Hypothalamus (tissue), 51 donors: ENCODE results near the gene PYGO1.
"Not testable (repeated sequence)": the region's sequence is repeated elsewhere in the genome, so short reads cannot be mapped to it uniquely, and the experiment has no call there.

Source experiments
- DNase-seq, 51 donors: peaks; one replicate each; lab custom pipeline; 2025; lab: John Stamatoyannopoulos, UW

The PYGO1 gene

DNA sequence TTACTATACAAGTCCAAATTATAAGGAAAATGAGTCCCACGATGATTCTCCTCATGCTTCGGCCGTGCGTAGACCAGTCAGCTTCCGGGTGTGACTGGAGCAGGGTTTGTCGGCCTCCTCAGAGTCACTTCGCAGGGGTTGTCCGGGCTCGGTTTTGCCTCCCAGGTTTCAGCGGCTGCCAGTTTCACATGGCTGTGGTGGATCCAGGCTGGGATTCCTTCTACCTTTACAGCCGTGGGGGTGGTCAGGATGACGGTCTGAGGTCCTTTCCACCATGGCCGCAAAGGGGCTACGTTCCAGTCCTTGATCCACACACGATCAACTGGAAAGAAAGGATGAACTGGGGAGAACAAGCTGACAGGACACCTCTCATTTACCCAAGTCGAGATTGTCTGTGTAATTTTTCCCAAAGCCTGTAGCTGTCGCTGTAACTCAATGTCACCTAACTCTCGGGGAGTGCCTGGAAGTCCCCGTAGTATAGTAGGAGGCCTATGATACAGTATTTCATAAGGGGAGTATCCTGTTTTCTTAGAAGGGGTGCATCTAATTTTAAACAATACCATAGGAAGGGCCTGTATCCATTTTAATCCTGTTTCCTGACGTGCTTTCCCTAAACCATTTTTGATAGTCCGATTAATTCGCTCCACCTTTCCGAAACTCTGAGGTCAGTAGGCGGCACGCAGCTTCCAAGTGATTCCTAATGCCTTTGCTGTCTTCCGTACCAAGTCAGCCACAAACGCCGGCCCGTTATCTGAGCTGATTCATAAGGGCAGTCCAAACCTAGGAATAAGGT is 74.3 kb downstream of the PYGO1 start:
- DNase-seq: peak in 1 of 51 donors; percentile 1

DNA sequence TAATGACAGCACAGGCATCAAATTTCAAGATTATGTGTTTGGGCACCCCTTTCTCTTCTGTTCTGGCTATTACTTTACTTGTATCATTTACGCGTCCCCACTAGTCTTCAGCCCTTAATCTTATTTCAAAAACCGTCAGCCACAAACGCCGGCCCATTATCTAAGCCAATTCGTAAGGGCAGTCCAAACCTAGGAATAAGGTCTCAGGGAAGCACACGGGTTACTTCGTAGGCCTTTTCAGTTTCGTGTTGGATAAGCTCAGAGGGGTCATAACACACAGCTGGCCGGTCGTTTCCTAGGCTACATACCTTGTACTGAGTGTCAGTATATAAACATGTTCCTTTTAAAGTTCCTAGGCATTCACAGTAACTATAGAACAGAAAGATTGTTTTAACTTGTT is 75.0 kb downstream of the PYGO1 start:
- no peak for DNase-seq

DNA sequence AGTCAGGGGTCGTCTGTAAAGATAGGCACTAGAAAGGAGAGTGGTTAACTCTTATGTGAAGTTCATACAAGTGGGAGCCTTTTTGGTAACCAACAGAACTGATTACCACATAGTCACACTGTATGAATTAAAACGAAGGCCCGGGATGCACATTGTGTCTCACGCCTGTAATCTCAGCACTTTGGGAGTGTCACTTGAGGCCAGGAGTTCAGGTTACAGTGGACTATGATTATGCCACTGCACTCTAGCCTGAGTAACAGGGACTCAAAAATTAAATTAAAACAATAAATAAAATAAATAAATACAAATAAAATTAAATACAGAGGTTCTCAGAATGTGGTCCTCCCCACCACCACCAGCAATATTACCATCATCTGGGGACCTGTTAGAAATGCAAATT is 80.6 kb downstream of the PYGO1 start:
- no peak for DNase-seq

DNA sequence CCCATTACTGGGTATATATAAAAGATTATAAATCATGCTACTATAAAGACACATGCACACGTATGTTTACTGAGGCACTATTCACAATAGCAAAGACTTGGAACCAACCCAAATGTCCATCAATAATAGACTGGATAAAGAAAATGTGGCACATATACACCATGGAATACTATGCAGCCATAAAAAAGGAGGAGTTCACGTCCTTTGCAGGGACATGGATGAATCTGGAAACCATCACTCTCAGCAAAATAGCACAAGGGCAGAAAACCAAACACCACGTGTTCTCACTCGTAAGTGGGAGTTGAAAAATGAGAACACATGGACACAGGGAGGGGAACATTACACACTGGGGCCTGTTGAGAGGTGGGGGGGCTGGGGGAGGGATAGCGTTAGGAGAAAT is 82.7 kb downstream of the PYGO1 start:
- DNase-seq: not testable (repeated sequence)

DNA sequence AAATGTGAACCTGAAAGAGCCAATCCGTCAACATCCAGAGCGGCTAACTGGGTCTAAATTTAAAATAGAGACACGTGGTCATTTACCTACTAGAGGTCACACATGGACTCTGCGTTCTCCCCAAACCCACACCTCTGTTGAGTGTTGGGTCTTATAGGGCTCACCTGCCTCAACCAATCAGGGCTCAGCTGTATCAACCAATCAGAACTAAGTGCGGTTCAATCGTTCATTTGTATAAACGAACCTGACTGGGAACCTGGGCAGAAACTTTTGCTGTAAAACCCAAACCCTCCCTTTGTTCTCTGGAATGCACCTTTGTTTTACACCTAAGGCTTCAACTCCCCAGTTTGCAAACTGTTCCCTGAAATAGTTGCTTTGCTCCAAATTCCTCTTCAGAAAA is 89.0 kb downstream of the PYGO1 start:
- DNase-seq: no peak

DNA sequence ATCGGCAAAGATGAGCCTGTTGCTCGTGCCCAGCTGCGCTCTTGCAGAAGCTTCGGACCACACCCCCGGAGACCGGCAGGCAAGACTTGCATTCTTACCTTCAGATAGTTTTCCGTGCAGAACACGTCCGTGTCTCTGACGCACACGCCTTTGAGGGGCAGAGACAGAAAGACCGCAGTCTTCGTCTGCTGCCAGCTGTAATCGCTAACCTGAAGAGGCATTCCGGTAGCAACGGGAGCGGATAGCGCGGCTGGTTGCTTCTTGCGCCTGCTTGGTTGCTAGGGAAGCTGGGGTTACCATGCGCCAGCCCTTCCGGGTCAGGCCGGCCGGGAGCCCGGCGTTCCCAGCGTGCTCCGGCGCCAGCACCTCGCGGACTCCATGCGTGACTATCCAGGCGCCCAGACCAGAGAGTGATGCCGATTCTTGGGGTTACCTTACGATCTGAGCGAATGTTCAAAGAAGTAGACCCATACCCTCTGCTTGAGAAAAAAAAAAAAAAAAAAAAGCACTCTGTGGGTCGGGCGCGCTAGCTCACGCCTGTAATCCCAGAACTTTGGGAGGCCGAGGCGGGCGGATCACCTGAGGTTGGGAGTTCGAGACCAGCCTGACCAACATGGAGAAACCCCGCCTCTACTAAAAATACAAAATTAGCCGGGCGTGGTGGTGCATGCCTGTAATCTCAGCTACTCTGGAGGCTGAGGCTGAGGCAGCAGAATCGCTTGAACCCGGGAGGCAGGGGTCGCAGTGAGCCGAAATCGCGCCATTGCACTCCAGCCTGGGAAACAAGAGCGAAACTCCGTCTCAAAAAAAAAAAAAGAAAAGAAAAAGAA is 89.8 kb downstream of the PYGO1 start:
- DNase-seq: peak in 50 of 51 donors; percentile 12 to 85 (median 66)

DNA sequence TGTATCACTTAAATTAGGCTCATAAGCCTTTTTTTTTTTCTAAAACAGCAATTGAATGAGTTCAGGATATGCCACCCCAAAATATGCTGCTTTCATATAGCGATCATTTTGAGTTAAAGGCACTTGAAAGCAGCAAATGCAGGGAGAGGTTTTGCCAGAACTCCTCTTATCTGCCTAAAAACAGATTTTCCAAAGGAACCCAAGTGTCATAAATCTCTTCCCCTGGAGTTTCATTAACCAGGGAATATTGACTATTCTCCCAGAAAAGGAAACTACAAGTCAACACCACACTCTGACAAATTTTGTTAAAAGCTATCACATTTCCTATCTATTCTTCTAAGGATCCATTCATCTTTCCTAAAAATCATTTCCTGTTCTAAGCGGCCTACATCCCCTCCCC is 91.4 kb downstream of the PYGO1 start:
- DNase-seq: no peak

DNA sequence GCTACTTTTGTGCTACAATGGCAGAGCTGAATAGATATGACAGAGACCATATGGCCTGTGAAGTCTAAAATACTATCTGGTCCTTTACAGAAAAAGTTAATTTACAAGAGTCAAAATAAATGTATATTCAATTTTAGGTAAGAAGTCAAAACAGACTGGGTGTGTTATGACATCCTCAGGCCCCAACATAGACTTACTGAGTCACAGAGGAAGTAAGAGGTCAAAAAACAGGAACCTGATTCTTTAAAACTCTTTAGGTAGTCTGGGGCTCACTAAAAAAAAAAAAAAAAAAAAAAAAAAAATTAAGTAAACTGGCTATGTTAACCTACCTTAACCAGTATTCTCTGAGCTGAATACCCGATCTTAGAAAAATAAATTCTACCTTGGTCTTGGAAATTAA is 93.2 kb downstream of the PYGO1 start:
- DNase-seq: no peak

DNA sequence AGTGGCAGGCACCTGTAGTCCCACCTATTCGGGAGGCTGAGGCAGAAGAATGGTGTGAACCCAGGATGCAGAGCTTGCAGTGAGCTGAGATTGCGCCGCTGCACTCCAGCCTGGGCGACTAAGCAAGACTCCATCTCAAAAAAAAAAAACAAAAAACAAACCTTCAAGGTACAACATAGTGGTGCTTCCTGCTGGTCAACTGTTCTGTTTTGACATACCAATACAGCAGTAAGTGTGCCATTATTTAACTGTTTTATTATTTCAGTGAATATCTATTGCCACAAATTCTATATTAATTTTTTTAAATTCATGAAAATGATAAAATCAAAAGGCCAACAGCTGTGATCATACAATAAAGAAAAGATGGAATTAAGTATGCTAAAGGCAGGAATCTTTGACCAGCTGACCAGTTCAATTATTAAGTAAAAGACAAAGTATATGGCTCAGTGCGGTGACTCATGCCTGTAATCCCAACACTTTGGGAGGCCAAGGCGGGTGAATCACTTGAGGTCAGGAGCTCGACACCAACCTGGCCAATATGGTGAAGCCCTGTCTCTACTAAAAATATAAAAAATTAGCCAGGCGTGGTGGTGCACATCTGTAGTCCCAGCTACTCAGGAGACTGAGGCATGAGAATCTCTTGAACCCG is 99.1 kb downstream of the PYGO1 start:
- DNase-seq: not testable (repeated sequence)
